K562 (cell line): ENCODE results near the gene MPV17L2.

ENCODE experiments used
- BMI1 ChIP-seq: fragments of 150-350 bp; IDR thresholded peaks from 2 replicates; pipeline ENCODE4 v1.6.1; 2014; ENCODE audit warnings: low read length
- EP300 ChIP-seq: IDR thresholded peaks from 2 replicates; pipeline ENCODE4 v1.6.1; 2012; ENCODE audit warnings: low read length, improper control_type of control experiment
- ZNF561 ChIP-seq: fragments of 450-650 bp; formaldehyde crosslinking; conservative IDR thresholded peaks from 2 replicates; pipeline ENCODE4 v1.4.0; 2020; ENCODE audit warnings: mild to moderate bottlenecking, moderate library complexity
- ZZZ3 ChIP-seq: fragments of 450-650 bp; IDR thresholded peaks from 2 replicates; pipeline ENCODE4 v1.6.1; 2016; ENCODE audit warnings: antibody characterized with exemption, mild to moderate bottlenecking, moderate library complexity

GRCh38 chr19:18218600-18218999, 25.6 kb downstream of the MPV17L2 start:
- TF ChIP-seq BMI1: no peak
- TF ChIP-seq ZNF561 (CRISPR knock-in tag): no peak
- no peak for TF ChIP-seq ZZZ3
- no peak for TF ChIP-seq EP300
